ENCODE data around the gene RASA2.

GRCh38 chr3:141524988-141525387 is 38.2 kb downstream of the RASA2 start:
- no peak for TF ChIP-seq CTCF (IDR thresholded peaks at IDR 0.05; ENCODE audit: low read length)
- no peak for TF ChIP-seq EZH2phosphoT487 (IDR thresholded peaks at IDR 0.05; ENCODE audit: low read length)
- no peak for TF ChIP-seq EZH2 (optimal IDR thresholded peaks at IDR 0.05; ENCODE audit: low read depth, low read length)
